Neural progenitor cell (in vitro differentiated cells): Measurements from ENCODE around the gene GDF9. TPM values are rescaled to one million over a fixed set of nuclear protein-coding genes. Genes with fewer than 3 reads are reported as not detected.

Source experiments
- DNase-seq: peaks from one replicate; pipeline ENCODE4 v3.0.0-alpha.2; 2016; ENCODE audit warnings: low spot score
- H2AFZ ChIP-seq: fragments of 200-600 bp; sonication (generic); replicated peaks from 2 replicates; pipeline ENCODE4 v1.6.1; 2016; ENCODE audit warnings: antibody characterized with exemption
- H3F3A ChIP-seq: fragments of 200-600 bp; sonication (generic); 2 replicates; pipeline ENCODE4 v1.6.1; 2016; ENCODE audit warnings: antibody characterized with exemption, low read depth
- H3K27ac ChIP-seq: fragments of 200-600 bp; sonication (generic); 2 replicates; pipeline ENCODE4 v1.5.1; 2016; ENCODE audit warnings: mild to moderate bottlenecking
- H3K27me3 ChIP-seq: fragments of 200-600 bp; sonication (generic); 2 replicates; pipeline ENCODE4 v1.6.1; 2016; ENCODE audit warnings: mild to moderate bottlenecking, moderate library complexity
- H3K36me3 ChIP-seq: fragments of 200-600 bp; sonication (generic); 2 replicates; pipeline ENCODE4 v1.5.1; 2016
- H3K4me1 ChIP-seq: fragments of 200-600 bp; sonication (generic); 2 replicates; pipeline ENCODE4 v1.6.1; 2016; ENCODE audit warnings: mixed run types
- H3K4me2 ChIP-seq: fragments of 200-600 bp; sonication (generic); 2 replicates; pipeline ENCODE4 v1.6.1; 2016
- H3K4me3 ChIP-seq: fragments of 200-600 bp; sonication (generic); 2 replicates; pipeline ENCODE4 v1.5.1; 2016
- H3K79me2 ChIP-seq: fragments of 200-600 bp; sonication (generic); 2 replicates; pipeline ENCODE4 v1.6.1; 2016; ENCODE audit warnings: low read depth
- H3K9ac ChIP-seq: fragments of 200-600 bp; sonication (generic); 2 replicates; pipeline ENCODE4 v1.6.1; 2016
- H3K9me3 ChIP-seq: fragments of 200-600 bp; sonication (generic); 2 replicates; pipeline ENCODE4 v1.5.1; 2016; ENCODE audit warnings: low read depth
- H4K20me1 ChIP-seq: fragments of 200-600 bp; sonication (generic); 2 replicates; pipeline ENCODE4 v1.6.1; 2016; ENCODE audit warnings: low read depth
- H3K27ac Mint-ChIP-seq: 3 replicates; pipeline ENCODE4 v1.8.0; 2021; ENCODE audit warnings: mixed read lengths
- H3K27me3 Mint-ChIP-seq: 2 replicates; pipeline ENCODE4 v1.8.0; 2022; ENCODE audit warnings: low read depth, mild to moderate bottlenecking, inconsistent platforms, moderate library complexity, mixed read lengths; ENCODE audit not compliant: insufficient read depth
- H3K36me3 Mint-ChIP-seq: 3 replicates; pipeline ENCODE4 v1.8.0; 2021; ENCODE audit warnings: mixed read lengths
- H3K4me1 Mint-ChIP-seq: 3 replicates; pipeline ENCODE4 v1.8.0; 2021; ENCODE audit warnings: mixed read lengths
- H3K4me3 Mint-ChIP-seq: 3 replicates; pipeline ENCODE4 v1.8.0; 2021; ENCODE audit warnings: mild to moderate bottlenecking, moderate library complexity, mixed read lengths
- H3K9me3 Mint-ChIP-seq: 3 replicates; pipeline ENCODE4 v1.8.0; 2020; ENCODE audit warnings: mixed read lengths
- CTCF ChIP-seq: fragments of 200-600 bp; sonication (generic); IDR thresholded peaks from 2 replicates; pipeline ENCODE4 v1.5.1; 2017; ENCODE audit warnings: antibody characterized with exemption, mild to moderate bottlenecking
- EZH2 ChIP-seq: fragments of 200-600 bp; sonication (generic); IDR thresholded peaks from 2 replicates; pipeline ENCODE4 v1.6.1; 2017; ENCODE audit warnings: antibody characterized with exemption, mild to moderate bottlenecking, moderate library complexity
- EZH2phosphoT487 ChIP-seq: fragments of 200-600 bp; sonication (generic); IDR thresholded peaks from 2 replicates; pipeline ENCODE4 v1.6.1; 2017; ENCODE audit warnings: antibody characterized with exemption
- total RNA-seq: library from RNA; depleted of rRNA; stranded (reverse); fragments of >200 nt; gene quantifications from 2 replicates; pipeline ENCODE4 v1.2.3, GENCODE V29; 2015; ENCODE audit warnings: low replicate concordance

Gene GDF9
- total RNA-seq, 1 donor from 2014 or later: 0.82 TPM

DNA sequence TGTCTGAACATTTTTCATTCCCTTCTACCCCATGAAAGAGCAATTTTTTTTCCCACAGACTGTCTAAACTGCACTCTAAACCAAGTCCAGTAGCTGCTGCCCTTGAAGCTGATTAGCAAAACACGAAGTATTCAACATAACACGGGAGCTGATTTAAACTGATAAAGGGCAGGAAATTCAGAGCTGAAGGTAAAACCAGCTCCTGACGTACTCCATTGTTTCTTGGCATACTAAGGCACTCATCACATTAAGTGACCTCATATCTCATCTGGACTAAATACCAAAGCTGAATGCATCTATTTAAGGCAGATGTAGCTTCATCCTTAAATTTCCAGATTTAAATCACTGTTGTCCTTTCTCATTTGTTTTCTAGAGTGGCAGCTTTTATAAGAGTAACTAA, 12.0 kb downstream of the GDF9 start:
- no peaks in the 10 kb centered on the region for H3K4me1 ChIP-seq
- H3K4me2 ChIP-seq: no peak overlapping the region
- H3K4me3 ChIP-seq: no peak overlapping the region
- H3K27ac ChIP-seq: no peak overlapping the region
- H4K20me1 ChIP-seq: no peaks in the 10 kb centered on the region
- H3F3A ChIP-seq: no peaks in the 10 kb centered on the region
- Mint-ChIP-seq H3K4me3 (no peak overlapping the region), H3K4me1 (no peaks in the 10 kb centered on the region), H3K36me3 (no peaks in the 10 kb centered on the region), H3K9me3 (no peaks in the 10 kb centered on the region), H3K27me3 (no peaks in the 10 kb centered on the region), H3K27ac (no peak overlapping the region)
- H2AFZ ChIP-seq: no peak overlapping the region
- no peaks in the 10 kb centered on the region for H3K36me3 ChIP-seq
- H3K9ac ChIP-seq: no peak overlapping the region
- no peaks in the 10 kb centered on the region for H3K27me3 ChIP-seq
- no peaks in the 10 kb centered on the region for H3K79me2 ChIP-seq
- no peak for DNase-seq
- TF ChIP-seq CTCF (no peak), EZH2phosphoT487 (no peak), EZH2 (no peak)
- no peaks in the 10 kb centered on the region for H3K9me3 ChIP-seq

DNA sequence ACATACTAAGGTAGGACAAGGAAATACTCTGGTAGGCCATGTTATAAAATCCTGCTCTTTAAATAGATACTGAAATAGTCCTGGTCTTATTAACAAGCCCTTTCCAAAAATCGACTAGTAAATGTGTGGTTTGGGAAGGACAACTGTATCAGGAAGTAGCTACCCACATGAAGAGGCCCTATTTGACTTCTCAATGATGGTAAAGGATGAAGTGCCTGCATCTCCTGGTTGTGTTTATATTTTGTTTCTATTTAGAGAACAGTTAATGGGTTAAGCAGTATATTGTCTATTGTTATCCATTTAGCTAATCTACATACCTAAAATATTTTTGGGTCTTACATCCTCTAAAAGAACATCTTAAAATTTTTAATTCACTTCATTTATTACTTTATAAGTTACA, 12.5 kb downstream of the GDF9 start:
- no peak for TF ChIP-seq CTCF
- no peak for TF ChIP-seq EZH2
- TF ChIP-seq EZH2phosphoT487: no peak
- H3K27me3 Mint-ChIP-seq: no peaks in the 10 kb centered on the region
- Histone ChIP-seq H3K36me3 (no peaks in the 10 kb centered on the region), H3F3A (no peaks in the 10 kb centered on the region), H4K20me1 (no peaks in the 10 kb centered on the region), H2AFZ (no peak overlapping the region), H3K4me3 (no peak overlapping the region), H3K4me1 (no peaks in the 10 kb centered on the region), H3K9me3 (no peaks in the 10 kb centered on the region), H3K27me3 (no peaks in the 10 kb centered on the region), H3K4me2 (no peak overlapping the region), H3K9ac (no peak overlapping the region), H3K27ac (no peak overlapping the region), H3K79me2 (no peaks in the 10 kb centered on the region)
- no peaks in the 10 kb centered on the region for H3K36me3 Mint-ChIP-seq
- H3K27ac Mint-ChIP-seq: no peak overlapping the region
- DNase-seq: no peak
- H3K4me1 Mint-ChIP-seq: no peaks in the 10 kb centered on the region
- H3K9me3 Mint-ChIP-seq: no peaks in the 10 kb centered on the region
- no peak overlapping the region for H3K4me3 Mint-ChIP-seq

DNA sequence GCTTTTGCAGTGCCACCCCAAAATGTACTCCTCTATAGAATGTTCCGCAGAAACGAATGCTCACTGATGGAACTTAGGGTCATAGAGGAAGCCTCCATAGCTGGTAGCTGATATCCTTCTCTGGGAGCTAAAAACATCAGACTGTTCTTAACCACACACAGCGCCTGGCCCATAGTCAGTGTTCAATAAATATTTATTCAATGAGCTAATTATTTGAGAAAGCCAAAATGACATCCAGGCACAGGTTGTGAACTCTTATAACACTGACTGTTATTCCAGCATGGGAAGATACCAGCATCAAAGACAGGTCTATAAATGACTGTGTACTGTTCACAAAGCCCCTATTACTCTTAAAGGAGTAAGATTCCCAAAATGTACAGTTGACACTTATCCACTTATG, 12.9 kb downstream of the GDF9 start:
- no peak overlapping the region for H3K4me2 ChIP-seq
- H3K27ac ChIP-seq: no peak overlapping the region
- no peaks in the 10 kb centered on the region for H4K20me1 ChIP-seq
- Mint-ChIP-seq H3K4me1 (no peaks in the 10 kb centered on the region), H3K27me3 (no peaks in the 10 kb centered on the region), H3K4me3 (no peak overlapping the region), H3K36me3 (no peaks in the 10 kb centered on the region), H3K9me3 (no peaks in the 10 kb centered on the region), H3K27ac (no peak overlapping the region)
- H3K9me3 ChIP-seq: no peaks in the 10 kb centered on the region
- no peaks in the 10 kb centered on the region for H3K79me2 ChIP-seq
- H3F3A ChIP-seq: no peaks in the 10 kb centered on the region
- no peaks in the 10 kb centered on the region for H3K36me3 ChIP-seq
- H3K9ac ChIP-seq: no peak overlapping the region
- no peaks in the 10 kb centered on the region for H3K27me3 ChIP-seq
- H2AFZ ChIP-seq: no peak overlapping the region
- no peaks in the 10 kb centered on the region for H3K4me1 ChIP-seq
- TF ChIP-seq EZH2phosphoT487: no peak
- TF ChIP-seq EZH2: no peak
- TF ChIP-seq CTCF: no peak
- no peak for DNase-seq
- H3K4me3 ChIP-seq: no peak overlapping the region

GRCh38 chr5:132850066-132850465, 16.2 kb downstream of the GDF9 start:
- no peaks in the 10 kb centered on the region for H3K79me2 ChIP-seq
- no peaks in the 10 kb centered on the region for H3K9me3 ChIP-seq
- Mint-ChIP-seq H3K4me1 (no peaks in the 10 kb centered on the region), H3K36me3 (no peaks in the 10 kb centered on the region), H3K27ac (no peak overlapping the region), H3K27me3 (peaks cover 4% of the 10 kb centered on the region), H3K4me3 (no peak overlapping the region), H3K9me3 (no peaks in the 10 kb centered on the region)
- H3K4me1 ChIP-seq: no peaks in the 10 kb centered on the region
- H3F3A ChIP-seq: no peaks in the 10 kb centered on the region
- no peak for DNase-seq
- no peak overlapping the region for H3K4me3 ChIP-seq
- H3K27me3 ChIP-seq: no peaks in the 10 kb centered on the region
- no peak overlapping the region for H2AFZ ChIP-seq
- H3K9ac ChIP-seq: no peak overlapping the region
- TF ChIP-seq CTCF: no peak
- TF ChIP-seq EZH2phosphoT487: no peak
- no peak for TF ChIP-seq EZH2
- H3K36me3 ChIP-seq: no peaks in the 10 kb centered on the region
- no peak overlapping the region for H3K27ac ChIP-seq
- H3K4me2 ChIP-seq: no peak overlapping the region
- no peaks in the 10 kb centered on the region for H4K20me1 ChIP-seq
